ENCODE results near the gene ZMYM5.
A peak's percentile ranks its signal among the peaks of the same experiment; 100 is the strongest.
"Not testable (repeated sequence)": the region's sequence is repeated elsewhere in the genome, so short reads cannot be mapped to it uniquely, and the experiment has no call there.

The ZMYM5 gene

DNA sequence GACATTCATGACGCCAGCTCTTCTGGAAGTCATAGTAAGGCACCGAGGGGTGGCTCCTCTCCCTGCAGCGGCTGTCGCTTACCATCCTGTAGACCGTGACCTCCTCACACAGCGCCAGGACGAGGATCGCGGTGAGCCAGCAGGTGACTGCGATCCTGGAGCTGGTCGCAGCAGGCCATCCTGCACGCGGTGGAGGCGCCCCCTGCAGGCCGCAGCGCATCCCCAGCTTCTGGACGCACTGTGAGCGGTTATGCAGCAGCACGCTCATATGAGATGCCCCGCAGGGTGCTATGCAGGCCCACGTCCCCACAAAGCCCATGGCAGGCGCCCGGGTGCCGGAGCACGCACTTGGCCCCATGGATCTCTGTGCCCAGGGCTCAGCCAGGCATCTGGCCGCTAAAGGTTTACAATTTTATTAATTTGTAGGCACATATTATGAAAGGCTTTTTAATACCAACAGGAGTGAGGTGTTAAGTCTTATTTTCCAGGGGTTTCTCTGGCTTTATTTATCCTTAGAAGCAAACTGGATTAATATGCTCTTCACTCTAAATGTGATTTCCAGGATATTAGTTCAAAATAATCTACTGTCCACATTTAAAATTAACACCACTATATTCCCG is 45.1 kb downstream of the ZMYM5 start:
- no peak for DNase-seq (ENCODE audit: low read depth)

DNA sequence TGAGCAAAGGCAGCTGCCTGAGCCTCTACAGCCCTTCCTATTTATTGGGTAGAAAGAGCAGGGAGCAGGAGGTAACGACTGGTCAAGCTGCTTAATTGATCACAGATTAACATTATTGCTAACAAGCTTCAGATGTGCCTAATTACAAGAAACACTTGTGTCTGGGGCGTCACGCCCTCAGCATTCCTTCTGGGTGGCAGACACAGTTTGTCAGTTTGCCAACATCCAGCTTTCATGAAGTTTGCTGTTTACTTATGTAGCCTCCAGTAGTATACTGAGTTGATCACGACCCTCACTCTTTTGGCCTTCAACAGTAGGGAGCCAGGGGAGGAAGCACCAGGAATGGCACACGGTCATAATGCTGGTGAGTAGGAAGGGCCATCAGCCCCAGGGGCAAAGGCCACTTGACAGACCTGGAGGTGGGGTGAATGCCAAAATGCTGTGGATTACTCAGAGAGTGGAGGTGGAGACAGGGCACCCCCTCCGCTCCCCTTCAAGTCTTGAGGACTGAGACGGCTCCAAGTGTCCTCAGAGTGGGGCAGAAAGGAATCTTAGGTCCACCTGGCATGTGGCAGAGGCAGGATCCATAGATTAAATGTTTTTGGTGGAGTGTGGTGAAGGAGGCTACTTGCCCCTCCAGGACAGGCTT is 45.8 kb downstream of the ZMYM5 start:
- DNase-seq (ENCODE audit: low read depth), result no peak

DNA sequence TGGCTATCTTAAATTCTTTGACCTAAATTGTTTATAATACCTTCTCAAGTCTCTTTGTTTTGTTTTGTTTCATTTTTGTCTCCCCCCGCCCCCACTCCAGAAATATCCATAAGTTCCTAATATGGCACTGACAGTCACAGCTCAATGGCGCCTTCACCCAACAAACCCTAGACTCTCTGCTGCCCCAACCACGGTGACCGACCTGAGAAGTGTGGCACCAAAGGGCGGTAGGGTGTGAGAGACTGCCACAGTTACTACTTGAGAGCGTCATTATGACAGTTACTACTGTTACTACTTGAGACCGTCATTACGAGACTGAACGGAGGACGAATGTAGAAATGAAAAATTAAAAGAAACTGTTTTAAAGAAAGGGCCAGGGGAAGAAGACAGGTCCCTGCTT is 46.3 kb downstream of the ZMYM5 start:
- no peak for DNase-seq (ENCODE audit: low read depth)

DNA sequence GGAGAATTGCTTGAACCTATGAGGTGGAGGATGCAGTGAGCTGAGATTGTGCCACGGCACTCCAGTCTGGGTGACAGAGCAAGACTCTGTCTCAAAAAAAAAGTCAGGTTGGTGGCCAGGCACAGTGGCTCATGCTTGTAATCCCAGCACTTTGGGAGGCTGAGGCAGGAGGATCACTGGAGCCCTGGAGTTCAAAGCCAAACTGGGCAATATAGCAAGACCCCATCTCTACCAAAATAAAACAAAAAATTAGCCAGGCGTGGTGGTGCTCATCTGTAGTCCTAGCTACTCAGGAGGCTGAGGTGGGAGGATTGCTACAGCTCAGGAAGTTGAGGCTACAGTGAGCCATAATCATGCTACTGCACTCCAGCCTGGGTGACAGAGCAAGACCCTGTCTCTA is 47.6 kb downstream of the ZMYM5 start:
- DNase-seq (ENCODE audit: low read depth), result not testable (repeated sequence)

DNA sequence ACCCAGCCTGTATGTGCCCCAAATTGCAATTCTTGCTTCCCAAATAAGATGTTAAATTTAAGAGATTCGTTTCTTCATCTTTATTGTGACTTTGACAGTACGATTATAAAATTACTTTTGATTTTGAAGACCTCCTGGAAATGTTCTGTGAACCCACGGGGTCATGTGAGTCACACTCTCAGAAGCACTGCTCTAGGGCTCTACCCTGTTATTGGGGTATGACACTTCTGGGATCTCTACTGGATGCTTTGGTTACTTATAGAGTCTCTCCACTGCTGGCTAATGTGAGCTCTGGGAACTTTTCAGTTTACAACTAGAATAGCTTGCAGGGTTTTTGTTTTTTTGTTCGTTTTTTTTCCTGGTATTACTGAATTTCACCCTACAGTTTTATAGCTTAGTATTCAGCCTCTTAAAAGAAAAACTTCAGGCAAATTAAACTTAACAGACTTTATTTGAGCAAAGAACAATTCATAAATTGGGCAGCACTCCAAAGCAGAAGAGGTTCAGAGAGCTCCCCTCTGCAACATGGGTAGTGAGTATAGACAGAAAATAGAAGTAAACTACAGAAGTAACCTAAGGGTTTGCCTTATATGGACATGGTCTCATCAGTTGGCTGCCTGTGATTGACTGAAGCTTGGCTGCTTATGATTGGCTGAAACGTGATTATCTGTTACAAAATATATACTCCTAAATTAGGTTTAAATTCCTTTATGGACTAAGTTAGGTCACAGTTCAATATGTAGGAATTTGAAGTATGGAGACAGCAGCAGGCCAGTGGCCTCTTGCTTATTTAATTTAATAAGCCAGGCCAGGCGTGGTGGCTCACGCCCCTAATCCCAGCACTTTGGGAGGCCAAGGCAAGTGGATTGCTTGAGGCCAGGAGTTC is 52.2 kb downstream of the ZMYM5 start:
- DNase-seq (ENCODE audit: low read depth), result no peak

DNA sequence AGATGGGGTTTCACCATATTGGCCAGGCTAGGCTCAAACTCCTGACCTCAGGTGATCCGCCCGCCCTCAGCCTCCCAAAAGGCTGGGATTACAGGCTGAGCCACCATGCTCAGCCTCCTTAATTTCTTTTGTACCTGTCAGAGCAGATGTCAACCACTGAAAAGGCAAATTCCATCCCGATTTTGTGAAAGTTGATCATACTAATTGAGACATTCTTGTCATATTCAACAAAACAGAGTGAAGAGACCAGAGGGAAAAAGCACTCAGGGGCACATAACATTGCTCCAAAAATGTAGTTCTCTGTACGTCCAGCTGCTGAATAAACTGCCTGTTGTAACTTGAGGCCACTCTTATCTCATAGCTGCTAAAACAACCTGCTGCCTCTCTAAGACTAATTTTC is 53.3 kb downstream of the ZMYM5 start:
- DNase-seq (ENCODE audit: low read depth), result no peak

DNA sequence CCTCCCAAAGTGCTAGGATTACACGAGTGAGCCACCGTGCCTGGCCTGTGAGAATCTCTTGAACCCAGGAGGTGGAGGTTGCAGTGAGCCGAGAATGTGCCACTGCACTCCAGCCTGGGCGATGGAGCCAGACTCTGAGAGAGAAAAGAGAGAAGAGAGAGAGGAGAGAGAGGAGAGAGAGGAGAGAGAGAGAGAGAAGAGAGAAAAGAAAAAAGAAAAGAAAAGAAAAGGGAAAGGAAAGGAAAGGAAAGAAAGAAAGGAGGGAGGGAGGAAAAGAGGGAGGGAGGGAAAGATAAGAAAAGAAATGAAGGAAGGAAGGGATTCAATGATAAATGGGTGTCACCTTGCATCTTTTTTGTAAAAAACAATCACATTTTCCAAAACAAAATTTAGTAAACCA is 57.7 kb downstream of the ZMYM5 start:
- no peak for DNase-seq (ENCODE audit: low read depth)

DNA sequence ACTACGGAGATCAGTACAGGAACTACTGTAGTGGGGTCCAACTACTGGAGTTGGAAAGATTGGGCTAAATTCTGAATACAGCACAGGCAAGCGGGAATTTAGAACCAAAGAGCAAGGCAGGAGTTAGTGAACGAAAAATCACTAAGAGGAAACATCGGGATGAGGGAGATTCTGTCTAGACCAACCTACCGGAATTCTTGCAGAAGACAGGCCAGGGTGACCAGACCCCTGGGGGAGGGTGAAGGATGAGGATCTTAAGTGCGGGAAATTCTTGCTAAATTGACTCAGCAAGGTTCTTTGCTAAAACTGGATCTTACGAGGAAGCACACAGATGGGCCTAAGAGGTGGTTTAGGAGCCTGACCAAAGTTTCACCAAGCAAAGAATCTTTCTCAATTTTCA is 67.5 kb downstream of the ZMYM5 start:
- no peak for DNase-seq (ENCODE audit: low read depth)

DNA sequence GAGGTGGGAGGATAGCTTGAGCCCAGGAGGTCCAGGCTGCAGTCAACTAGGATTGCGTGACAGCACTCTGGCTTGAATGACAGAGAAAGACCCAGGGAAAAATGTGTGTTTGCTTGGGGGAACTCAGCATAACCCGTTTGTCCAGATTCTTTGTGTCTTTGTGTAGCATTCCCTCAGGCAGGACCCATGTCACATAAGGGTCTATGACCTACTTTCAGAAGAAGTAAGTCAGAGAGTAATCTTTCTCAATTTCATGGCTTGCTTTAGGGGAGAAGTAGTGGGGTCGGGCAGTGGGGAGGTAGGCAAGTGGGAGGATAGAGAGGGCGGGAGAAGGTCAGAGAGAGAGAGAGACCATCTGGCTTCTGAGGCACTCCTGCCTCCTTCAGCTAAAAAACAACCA is 68.8 kb downstream of the ZMYM5 start:
- no peak for DNase-seq (ENCODE audit: low read depth)

DNA sequence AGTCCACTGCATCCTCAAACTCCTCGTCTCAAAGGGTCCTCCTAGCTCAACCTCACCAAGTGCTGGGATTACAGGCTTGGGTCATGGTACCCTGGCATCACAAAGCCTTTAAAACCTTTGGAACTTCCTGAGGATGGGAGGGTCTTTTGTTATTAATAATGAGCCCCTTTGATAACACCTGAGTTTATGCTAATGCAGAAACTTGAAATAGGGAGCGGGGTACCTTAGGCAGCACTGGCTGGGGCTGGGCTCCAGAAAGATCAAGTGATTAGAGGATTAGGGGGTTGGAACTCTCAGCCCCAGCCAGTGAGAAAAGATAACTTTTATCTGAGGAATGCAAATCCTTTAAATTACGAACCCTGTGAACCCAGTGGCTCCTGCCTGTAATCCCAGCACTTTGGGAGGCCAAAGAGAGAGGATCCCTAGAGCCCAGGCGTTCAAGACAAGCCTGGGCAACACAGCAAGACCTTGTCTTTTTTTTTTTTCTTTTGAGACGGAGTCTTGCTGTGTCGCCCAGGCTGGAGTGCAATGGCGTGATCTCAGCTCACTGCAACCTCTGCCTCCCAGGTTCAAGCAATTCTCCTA is 71.4 kb downstream of the ZMYM5 start:
- no peak for DNase-seq (ENCODE audit: low read depth)

DNA sequence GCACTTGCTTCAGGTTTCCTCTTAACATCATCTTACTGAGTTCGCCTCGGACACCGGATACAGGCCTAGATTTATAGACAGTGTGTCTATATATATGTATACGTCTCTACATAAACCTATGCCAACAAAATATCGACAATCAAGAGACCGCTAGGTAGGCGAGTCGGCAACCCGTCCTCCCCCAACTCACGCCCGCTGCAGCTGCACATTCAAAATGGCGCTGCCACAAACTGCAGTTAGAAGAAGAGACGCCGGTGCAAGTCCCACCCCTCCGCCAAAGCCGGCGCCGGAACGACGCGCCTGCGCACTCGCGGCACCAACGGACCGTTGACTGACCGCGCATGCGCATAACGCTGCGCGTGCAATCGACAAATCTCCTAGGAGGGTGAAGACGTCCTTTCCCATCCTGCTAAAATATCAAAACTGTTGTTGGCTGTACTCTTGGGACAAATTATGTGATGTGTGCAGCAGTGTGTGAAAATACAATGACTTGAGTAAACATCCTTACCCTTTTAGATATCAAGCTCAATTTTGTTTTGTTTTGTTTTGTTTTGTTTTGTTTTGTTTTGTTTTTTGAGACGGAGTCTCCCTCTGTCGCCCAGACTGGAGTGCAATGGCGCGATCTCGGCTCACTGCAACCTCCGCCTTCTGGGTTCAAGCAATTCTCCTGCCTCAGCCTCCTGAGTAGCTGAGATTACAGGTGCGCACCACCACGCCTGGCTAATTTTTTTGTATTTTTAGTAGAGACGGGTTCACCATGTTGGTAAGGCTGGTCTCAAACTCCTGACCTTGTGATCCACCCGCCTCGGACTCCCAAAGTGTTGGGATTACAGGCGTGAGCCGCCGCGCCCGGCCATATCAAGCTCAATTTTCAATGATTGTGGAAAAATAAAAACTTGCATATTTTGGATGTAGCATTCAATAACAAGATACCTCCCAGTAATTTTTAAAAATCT is 80.4 kb downstream of the ZMYM5 start, which contains the start of gene PSPC1:
Gene PSPC1, minus strand, starts transcription at position 219 of the 956 bp plus-strand sequence. Its CDS starts 188 bp downstream, at position 31.
- DNase-seq (ENCODE audit: low read depth), result peak; percentile 65

DNA sequence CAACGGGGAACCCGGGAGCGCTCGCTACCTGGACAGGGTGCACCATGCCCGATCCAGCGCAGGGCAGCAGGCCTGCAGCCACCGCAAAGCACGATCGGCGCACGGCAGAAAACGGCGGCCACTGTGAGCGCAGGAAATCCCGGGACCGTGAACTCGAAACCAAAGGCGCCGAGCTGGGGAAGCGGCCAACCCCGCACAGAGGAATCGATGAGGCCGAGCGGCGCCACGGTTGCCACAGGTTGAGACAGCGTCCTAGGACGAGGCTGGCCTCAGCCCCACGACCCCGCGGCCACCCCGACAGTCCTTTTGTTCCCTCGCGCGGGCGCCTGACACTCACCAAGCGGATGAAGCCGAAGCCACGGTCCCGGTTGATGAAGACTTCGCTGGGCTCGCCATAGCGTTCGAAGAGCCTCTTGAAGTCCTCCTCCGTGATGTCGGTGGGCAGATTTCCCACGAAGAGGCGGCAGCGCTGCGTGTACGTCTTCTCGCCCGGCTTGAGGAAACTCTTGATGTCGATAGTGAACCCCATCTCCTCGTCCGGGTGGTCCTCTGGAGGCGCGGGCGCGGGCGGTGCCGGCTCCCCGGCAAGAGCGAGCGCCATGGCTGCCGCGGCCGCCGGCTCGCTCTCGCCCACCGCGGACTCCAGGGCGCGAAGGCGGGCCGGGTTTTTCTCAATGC is 81.3 kb downstream of the ZMYM5 start:
- no peak for DNase-seq (ENCODE audit: low read depth)

DNA sequence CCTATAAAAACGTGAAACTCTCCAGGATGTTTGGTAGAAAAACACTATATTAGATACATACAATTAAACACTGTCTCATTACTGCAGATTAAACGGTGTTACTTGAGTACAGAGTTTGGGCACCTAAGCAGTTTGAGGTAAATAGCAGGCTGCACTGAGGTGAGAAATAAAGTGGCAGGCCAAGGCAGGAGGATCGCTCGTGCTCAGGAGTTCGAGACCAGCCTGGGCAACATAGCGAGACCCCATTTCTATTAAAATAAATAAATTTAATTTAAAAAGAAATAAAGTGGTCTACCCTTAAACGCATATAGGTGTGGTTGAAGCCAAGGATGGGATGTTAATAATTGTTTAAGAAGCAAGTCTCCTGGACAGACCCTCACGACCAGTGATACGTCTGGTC is 81.9 kb downstream of the ZMYM5 start:
- no peak for DNase-seq (ENCODE audit: low read depth)

DNA sequence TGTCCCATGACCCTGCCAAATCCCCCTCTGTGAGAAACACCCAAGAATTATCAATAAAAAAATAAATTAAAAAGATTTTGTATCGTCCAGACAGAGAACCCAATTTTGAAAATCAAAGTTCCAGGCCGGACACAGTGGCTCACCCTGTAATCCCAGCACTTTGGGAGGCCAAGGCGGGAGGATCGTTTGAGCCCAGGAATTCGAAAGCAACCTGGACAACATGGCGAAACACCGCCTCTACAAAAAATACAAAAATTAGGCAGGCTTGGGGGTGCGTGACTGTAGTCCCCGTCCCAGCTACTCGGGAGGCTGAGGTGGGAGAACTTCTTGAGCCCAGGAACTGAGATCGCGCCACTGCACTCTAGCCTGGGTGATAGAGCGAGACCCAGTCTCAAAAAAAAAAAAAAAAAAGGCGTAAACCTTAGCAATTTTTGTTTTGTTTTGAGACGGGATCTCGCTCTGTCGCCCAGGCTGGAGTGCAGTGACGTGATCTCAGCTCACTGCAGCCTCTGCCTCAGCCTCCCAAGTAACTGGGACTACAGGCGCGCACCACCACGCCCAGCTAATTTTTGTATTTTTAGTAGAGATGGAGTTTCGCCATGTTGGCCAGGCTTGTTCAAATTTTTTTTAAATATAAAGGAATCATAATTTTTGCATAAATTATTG is 82.6 kb downstream of the ZMYM5 start:
- not testable (repeated sequence) for DNase-seq (ENCODE audit: low read depth)

Measured in non-pigmented ciliary epithelial cell (primary cell).